C4-2B (cell line): ENCODE results near the gene TCF4.

Experiments used
- CTCF ChIP-seq: fragments of 450-650 bp; conservative IDR thresholded peaks from 2 replicates; pipeline ENCODE4 v1.5.1; 2017; ENCODE audit warnings: mild to moderate bottlenecking
- ZFX ChIP-seq: fragments of 450-650 bp; IDR thresholded peaks from 2 replicates; pipeline ENCODE4 v1.6.1; 2017

- no peak for TF ChIP-seq CTCF
- no peak for TF ChIP-seq ZFX
These were observed 241.6 kb downstream of the TCF4 start for GRCh38 chr18:55346387-55346786.
